ENCODE data around the gene GAN.

The GAN gene

GRCh38 chr16:81307770-81308169, 7.0 kb upstream of the GAN start:
- H3K4me3 ChIP-seq (ENCODE audit: low read length), result no peak overlapping the region
- no peak for DNase-seq (ENCODE audit: low read depth)
- TF ChIP-seq CTCF (conservative IDR thresholded peaks at IDR 0.05; ENCODE audit: low read depth, low read length), result no peak

GRCh38 chr16:81310045-81310644, 4.6 kb upstream of the GAN start:
- no peak overlapping the region for H3K4me3 ChIP-seq (ENCODE audit: low read length)
- TF ChIP-seq CTCF (conservative IDR thresholded peaks at IDR 0.05; ENCODE audit: low read depth, low read length), result no peak
- DNase-seq (ENCODE audit: low read depth), result no peak

GRCh38 chr16:81311762-81312161, 3.0 kb upstream of the GAN start:
- no peak for TF ChIP-seq CTCF (conservative IDR thresholded peaks at IDR 0.05; ENCODE audit: low read depth, low read length)
- no peak overlapping the region for H3K4me3 ChIP-seq (ENCODE audit: low read length)
- DNase-seq (ENCODE audit: low read depth), result no peak

- peak overlapping the region; percentile 97 for H3K4me3 ChIP-seq (ENCODE audit: low read length)
- TF ChIP-seq CTCF (conservative IDR thresholded peaks at IDR 0.05; ENCODE audit: low read depth, low read length), result no peak
- DNase-seq (ENCODE audit: low read depth), result no peak
Observed at GRCh38 chr16:81313701-81314602, 810 bp upstream of the GAN start.

GRCh38 chr16:81315271-81316175, 761 bp downstream of the GAN start:
- DNase-seq (ENCODE audit: low read depth), result no peak
- TF ChIP-seq CTCF (conservative IDR thresholded peaks at IDR 0.05; ENCODE audit: low read depth, low read length), result peak; percentile 20
- peak overlapping the region; percentile 97 for H3K4me3 ChIP-seq (ENCODE audit: low read length)

GRCh38 chr16:81316176-81316496, 1.4 kb downstream of the GAN start:
- TF ChIP-seq CTCF (conservative IDR thresholded peaks at IDR 0.05; ENCODE audit: low read depth, low read length), result no peak
- no peak for DNase-seq (ENCODE audit: low read depth)

More at GRCh38 chr16:81316176-81316496, 1.4 kb downstream of the GAN start:
- H3K4me3 ChIP-seq (ENCODE audit: low read length), result peak overlapping the region; percentile 97

Data from retinal pigment epithelial cell (primary cell).